Ecto neural progenitor cell (in vitro differentiated cells): ENCODE results near the gene PLCG2.
"Not testable (repeated sequence)": the region's sequence is repeated elsewhere in the genome, so short reads cannot be mapped to it uniquely, and the experiment has no call there.

Experiments used
- DNase-seq: peaks from one replicate; pipeline ENCODE4 v3.0.0-alpha.2; 2018; ENCODE audit warnings: low spot score

Gene PLCG2

GRCh38 chr16:81754858-81755257, 24.2 kb upstream of the PLCG2 start:
- no peak for DNase-seq

DNA sequence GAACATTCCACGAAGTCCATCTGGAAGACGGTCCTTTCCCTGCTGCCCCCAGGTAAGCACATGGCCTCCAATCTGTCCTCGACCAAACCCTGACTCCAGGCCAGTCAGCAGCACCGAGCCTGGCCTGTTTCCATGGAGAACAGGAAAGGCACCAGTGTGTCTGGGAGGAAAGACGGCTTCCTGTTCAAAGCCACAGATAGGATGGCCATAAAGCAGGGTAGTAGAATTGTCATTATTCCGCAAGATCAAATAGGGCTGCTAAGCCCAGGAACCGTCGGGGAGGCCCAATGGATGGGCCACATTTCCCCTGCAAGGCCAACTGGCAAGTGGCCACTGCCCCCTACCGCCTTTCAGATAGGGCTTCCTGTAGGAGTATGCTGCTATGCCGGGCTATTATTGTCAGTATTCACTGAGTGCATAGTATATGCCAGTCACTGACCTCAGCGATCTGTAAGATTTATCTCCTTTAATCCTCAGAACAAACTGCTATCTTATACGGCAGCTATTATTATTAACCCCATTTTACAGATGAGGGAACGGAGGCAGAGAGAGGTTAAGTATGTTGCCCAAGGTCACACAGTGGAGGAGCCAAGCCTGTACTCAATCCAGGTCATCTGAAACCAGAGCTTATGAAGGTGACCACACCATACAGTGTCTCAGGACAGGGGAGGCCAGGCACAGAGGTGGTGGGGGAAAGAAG, 23.0 kb upstream of the PLCG2 start:
- no peak for DNase-seq

DNA sequence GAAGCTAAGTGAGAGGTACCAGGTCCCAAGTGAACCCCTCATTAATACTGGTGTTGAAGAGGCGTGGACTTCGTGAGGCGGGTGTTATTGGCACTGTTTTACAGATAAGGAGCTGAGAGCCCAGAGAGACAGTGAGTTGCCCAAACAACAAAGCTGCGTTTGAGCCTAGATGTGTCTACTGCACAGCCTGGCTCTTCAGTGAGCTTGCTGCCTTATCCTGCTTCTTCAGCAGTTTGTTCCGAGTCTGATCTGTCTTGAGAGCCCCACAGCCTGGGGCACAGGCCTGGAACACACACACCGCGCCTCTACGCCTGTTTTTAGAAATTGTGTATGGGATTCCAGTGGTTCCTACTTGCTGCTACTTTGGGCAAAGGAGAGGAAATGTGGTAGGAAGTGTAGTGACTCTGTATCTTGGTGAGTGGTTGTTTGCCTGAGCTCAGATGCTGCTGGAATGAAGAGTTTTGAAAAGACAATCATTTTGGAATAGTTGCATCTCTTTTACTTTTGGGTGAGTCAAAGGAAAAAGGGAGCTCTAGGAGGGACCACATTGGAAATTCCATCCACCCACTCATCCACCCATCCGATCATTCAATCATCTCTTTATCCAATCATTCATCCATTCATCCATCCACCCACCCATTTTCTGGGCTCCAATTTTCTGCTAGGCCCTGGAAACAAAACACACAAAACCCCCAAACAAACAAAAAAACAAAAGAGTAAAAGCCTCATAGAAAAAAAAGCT, 22.3 kb upstream of the PLCG2 start:
- no peak for DNase-seq

GRCh38 chr16:81758376-81758775, 20.7 kb upstream of the PLCG2 start:
- DNase-seq: no peak

- DNase-seq: not testable (repeated sequence)
Measured at GRCh38 chr16:81762322-81762721, 16.8 kb upstream of the PLCG2 start.

GRCh38 chr16:81765111-81765919, 13.8 kb upstream of the PLCG2 start:
- no peak for DNase-seq

DNA sequence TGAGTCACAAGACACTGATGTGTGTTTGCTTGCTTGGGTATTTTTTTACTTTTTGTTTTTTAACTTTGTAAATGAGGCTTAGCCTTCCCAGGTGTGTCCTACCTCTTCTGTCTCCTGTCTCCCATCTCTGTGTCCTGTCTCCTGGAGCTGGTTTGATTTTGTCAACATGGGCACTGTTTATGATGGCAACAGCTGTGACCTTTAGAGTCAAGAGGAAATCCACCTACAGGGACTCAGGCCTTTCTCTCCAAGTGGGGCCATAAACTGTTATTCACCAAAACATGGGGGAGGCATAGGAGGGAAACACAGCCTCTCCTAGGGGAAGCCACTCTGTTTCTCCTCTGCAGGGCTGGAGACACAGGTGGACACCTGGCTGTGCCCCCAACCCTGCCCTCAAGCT, 13.1 kb upstream of the PLCG2 start:
- DNase-seq: no peak

GRCh38 chr16:81767987-81768592, 11.0 kb upstream of the PLCG2 start:
- DNase-seq: no peak

- no peak for DNase-seq
Measured at GRCh38 chr16:81770008-81770407, 9.1 kb upstream of the PLCG2 start.

GRCh38 chr16:81774348-81774747, 4.7 kb upstream of the PLCG2 start:
- no peak for DNase-seq

- DNase-seq: no peak
Measured at GRCh38 chr16:81775570-81775969, 3.5 kb upstream of the PLCG2 start.

GRCh38 chr16:81778231-81778630, 860 bp upstream of the PLCG2 start:
- no peak for DNase-seq

- DNase-seq: peak; percentile 59
Measured at GRCh38 chr16:81779536-81780320, 637 bp downstream of the PLCG2 start.

DNA sequence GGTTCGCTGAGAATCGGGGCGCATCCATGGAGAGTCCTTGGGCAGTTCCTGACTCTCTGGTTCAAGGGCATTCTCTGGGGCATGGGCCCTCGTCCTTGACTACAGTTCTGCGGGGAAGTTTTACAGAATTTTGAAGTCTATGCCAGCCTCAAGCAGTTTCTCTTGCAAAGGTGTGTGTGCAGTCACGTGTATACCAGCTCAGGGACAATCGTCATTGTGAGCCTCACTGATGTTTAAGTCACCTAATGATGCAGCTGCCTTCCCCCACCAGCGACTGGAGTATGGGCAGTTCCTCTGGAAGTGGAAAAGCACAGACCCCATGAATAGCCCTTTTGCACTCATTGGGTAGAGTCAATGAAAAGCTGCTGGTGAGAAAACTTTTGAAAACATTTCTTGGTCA, 1.3 kb downstream of the PLCG2 start:
- no peak for DNase-seq

DNA sequence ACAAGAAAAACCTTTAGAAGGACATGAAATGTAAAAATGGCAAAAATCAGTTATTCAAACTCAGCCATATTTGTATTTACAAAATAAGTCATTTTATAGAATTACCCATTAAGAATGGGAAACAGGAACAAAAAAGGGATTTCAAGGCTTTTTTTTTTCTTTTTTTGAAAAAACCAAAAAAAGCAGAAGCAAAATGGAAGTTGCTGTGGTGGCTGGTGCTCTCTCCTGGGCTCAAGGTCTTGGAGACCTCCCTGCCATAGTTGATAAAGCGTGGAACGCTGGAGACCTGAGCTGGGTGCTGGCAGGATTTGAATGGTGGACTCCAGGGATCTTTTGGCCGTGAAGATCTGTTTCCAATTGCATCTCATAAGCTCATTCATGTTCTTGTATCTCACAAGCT, 3.1 kb downstream of the PLCG2 start:
- no peak for DNase-seq

DNA sequence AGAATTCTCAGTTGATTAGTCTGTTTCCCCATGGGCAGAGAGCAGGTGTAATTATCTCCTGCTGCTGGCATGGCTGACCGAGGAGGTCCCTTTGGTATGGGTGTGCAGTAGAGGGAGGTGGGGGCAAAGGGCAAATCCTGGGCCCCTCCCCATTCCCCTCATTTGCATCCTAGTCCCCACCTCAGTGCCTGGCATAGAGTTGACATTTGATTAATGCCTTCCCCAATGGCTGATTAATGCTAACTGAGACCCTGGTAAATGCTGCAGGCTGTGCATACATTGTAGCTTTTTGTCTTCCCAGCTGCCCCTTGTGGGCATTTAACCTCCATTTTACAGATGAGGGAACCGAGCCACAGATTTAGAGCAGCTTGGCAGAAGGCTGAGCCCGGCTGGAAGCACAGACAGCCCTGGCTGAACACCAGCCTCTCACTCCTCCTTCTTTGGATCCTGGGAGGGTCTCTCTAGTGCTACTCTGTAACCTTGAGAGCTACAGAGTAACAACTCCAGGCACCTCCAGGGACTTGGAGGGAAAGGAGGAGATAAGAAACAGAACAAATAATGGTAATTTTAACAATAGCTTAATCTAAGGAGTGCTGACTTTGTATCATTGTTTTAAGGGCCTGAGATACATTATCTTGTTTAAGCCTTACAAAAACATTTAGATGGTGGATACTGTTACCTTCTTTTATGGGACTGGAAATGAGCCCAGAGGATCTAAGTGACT, 5.1 kb downstream of the PLCG2 start:
- no peak for DNase-seq

GRCh38 chr16:81785138-81785924, 6.2 kb downstream of the PLCG2 start:
- no peak for DNase-seq

- no peak for DNase-seq
Measured at GRCh38 chr16:81786321-81786720, 7.2 kb downstream of the PLCG2 start.

DNA sequence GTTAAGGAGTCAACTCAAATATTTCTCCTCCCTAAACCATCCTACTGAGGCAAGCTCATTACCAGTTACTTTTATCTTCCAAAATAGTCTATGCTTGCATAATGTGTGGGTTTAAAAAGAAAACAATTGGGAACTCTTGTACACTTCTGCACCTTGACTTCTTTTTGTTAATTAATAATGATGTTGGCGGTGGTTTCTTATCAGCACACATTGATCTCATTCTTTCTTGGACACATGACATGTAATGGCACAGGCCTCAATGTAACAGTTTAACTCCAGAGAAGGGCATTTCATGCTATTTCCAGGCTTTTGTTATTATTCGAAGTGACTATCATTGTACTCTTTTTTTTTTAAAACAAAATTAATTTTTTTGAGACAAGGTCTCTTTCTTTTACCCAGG, 7.8 kb downstream of the PLCG2 start:
- no peak for DNase-seq

DNA sequence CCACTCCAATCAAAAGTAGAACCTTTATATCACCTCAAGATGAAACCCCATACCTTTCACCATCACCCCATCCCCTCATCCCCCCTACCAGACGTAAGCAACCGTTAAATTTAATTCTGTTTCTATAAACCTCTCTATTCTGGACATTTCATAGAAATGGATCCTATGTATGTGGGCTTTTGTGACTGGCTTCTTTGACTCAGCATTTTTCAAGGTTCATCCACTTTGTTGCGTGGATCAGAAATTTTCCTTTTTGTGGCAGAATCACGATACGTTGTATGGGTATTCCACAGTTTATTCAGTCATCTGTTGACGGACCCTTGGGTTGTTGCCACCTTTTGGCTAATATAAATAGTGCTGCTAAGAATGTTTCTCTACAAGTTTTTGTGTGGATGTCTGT, 8.6 kb downstream of the PLCG2 start:
- no peak for DNase-seq
